Measurements from ENCODE around the gene CORIN. TPM values are rescaled to one million over a fixed set of nuclear protein-coding genes. Genes with fewer than 3 reads are reported as not detected.
A peak's percentile ranks its signal among the peaks of the same experiment; 100 is the strongest.

CORIN gene
- total and polyA plus RNA-seq, 2 donors (not counting 3 experiments of a cell fraction or from before 2014, with no cell fraction given): 0.07 to 0.40 TPM

GRCh38 chr4:47837094-47837907, 566 bp downstream of the CORIN start:
- Histone ChIP-seq H3K4me3 (replicated peaks in 1 of 3; ENCODE audit: insufficient read depth in 1 of 3, low read depth in 1 of 3, low read length in 3 of 3) (peak overlapping the region; percentile 15 to 57 (median 16)), H3K79me2 (ENCODE audit: control insufficient read depth, insufficient read depth, low read length) (no peaks in the 10 kb centered on the region), H3K27ac (ENCODE audit: insufficient read depth, low read depth, low read length) (no peak overlapping the region), H3K36me3 (ENCODE audit: control insufficient read depth in 2 of 2, extremely low read depth in 1 of 2, insufficient read depth in 2 of 2, low read length in 2 of 2) (no peaks in the 10 kb centered on the region), H3K9ac (replicated peaks; ENCODE audit: extremely low read depth, insufficient read depth, low read length) (no peak overlapping the region), H2AFZ (ENCODE audit: low read depth, low read length) (peak overlapping the region; percentile 84), H4K20me1 (replicated peaks; ENCODE audit: control insufficient read depth, extremely low read depth, insufficient read depth, low read length) (no peaks in the 10 kb centered on the region), H3K9me3 (replicated peaks; ENCODE audit: control insufficient read depth, insufficient read depth, low read length) (no peaks in the 10 kb centered on the region), H3K4me1 (ENCODE audit: control insufficient read depth, extremely low read depth, insufficient read depth, low read length) (peaks cover 18% of the 10 kb centered on the region), H3K27me3 (ENCODE audit: control insufficient read depth in 2 of 2, insufficient read depth in 2 of 2, low read length in 2 of 2) (peaks cover 2 to 8% of the 10 kb centered on the region in 2 experiments), H3K4me2 (ENCODE audit: insufficient read depth, low read length) (peak overlapping the region; percentile 90), H3K9me1 (replicated peaks; ENCODE audit: control insufficient read depth, extremely low read depth, insufficient read depth, low read length) (no peaks in the 10 kb centered on the region)
- dilution Hi-C loops (cut with MboI; ENCODE audit: extremely low pct_ligation_motif_present, low sequenced_read_pairs): no loop called here
- POLR2A ChIA-PET: no interaction called here
- no TSS peak for BruUV-seq (replicated peaks)
- CTCF ChIA-PET: interaction anchor here (0.8 to 5.3 kb wide), 31 partner anchors 9 to 715 kb away, joined by 3 to 67 read pairs (median 5); no protein-coding TSS in a partner anchor
- no peak for FAIRE-seq
- peak; percentile 29 for DNase-seq (ENCODE audit: low read depth, low spot score)
- TF ChIP-seq EZH2 (IDR thresholded peaks at IDR 0.05; ENCODE audit: borderline replicate concordance, low read depth, low read length, severe bottlenecking): no peak
- no peak for TF ChIP-seq CTCF (IDR thresholded peaks at IDR 0.05; ENCODE audit: extremely low read depth in 1 of 2, insufficient read depth in 1 of 2, low read depth in 1 of 2, low read length in 2 of 2)
- TF ChIP-seq POLR2AphosphoS5 (IDR thresholded peaks at IDR 0.05; ENCODE audit: insufficient read depth, low read depth, low read length): no peak
- no peak for TF ChIP-seq JUN (IDR thresholded peaks at IDR 0.05; ENCODE audit: borderline replicate concordance, insufficient read depth, insufficient read length, low read depth)
- no peak for TF ChIP-seq MAX (IDR thresholded peaks at IDR 0.05; ENCODE audit: insufficient read depth, insufficient read length)
- TF ChIP-seq FOS (IDR thresholded peaks at IDR 0.05; ENCODE audit: borderline replicate concordance, insufficient read depth, low read length): no peak
- intact Hi-C loops (cut with micrococcal nuclease): loop anchor here (2.0 to 10.0 kb wide), 5 partner anchors 75 to 352 kb away; partner anchors contain the start of genes ATP10D and NFXL1
